SHP77 (cell line): ENCODE measurements around the gene SYT7.
"Not testable (repeated sequence)": the region's sequence is repeated elsewhere in the genome, so short reads cannot be mapped to it uniquely, and the experiment has no call there.

Source experiments
- DNase-seq, 2 experiments: peaks; one replicate each; lab custom pipeline; 2025; lab: John Stamatoyannopoulos, UW

The SYT7 gene, protein sequence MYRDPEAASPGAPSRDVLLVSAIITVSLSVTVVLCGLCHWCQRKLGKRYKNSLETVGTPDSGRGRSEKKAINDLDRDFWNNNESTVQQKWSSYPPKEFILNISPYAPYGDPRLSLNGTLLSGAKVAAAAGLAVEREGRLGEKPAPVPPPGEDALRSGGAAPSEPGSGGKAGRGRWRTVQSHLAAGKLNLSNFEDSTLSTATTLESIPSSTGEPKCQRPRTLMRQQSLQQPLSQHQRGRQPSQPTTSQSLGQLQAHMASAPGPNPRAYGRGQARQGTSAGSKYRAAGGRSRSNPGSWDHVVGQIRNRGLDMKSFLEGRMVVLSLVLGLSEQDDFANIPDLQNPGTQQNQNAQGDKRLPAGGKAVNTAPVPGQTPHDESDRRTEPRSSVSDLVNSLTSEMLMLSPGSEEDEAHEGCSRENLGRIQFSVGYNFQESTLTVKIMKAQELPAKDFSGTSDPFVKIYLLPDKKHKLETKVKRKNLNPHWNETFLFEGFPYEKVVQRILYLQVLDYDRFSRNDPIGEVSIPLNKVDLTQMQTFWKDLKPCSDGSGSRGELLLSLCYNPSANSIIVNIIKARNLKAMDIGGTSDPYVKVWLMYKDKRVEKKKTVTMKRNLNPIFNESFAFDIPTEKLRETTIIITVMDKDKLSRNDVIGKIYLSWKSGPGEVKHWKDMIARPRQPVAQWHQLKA

DNA sequence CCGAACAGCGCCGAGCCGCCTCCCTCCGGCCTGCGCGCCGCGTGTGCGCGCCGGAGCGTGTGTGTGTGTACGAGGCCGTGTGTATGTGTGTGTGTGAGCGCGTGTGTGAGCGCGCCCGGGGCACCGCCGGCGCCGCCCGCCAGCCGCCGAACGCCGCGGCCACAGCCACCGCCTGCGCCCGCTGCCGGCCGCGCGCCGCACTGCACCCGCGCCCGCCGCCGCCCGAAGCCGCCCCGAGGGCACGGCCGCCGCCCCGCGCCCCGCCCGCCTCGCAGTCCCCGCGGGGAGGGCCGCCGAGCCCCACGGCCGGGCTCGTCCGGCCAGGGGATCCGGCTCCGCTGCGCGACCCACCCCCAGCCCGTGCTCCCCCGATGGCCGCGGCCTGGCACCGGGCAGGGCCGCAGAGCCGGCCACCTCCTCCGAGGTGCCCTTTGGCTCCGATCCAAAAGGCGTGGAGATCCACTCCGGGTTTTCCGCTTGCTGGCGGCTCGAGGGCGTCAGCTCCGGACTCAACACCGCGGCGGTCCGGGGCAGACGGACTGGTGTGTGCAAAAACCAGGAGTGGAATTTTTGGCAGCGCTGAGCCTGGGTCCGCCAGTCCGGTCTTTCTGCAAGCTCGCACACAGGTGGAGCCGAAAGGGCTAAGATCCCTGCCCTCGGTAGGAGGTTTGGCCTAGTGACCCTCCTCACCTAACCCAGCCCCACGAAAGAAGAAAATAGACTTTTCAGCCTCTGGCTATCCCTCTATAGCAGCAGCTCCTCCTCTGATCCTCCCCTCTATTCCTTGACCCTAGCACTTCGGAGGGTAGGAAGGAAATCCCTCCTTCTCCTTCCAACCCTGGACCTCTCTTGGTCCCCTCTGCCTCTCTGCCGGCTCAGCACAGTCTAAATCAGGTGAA lies at the start of gene SYT7:
Gene SYT7, minus strand, starts transcription at position 47 of the 899 bp plus-strand sequence. CDS start 256 bp downstream, outside the sequence.
- DNase-seq = peak; percentile 86 to 87

DNA sequence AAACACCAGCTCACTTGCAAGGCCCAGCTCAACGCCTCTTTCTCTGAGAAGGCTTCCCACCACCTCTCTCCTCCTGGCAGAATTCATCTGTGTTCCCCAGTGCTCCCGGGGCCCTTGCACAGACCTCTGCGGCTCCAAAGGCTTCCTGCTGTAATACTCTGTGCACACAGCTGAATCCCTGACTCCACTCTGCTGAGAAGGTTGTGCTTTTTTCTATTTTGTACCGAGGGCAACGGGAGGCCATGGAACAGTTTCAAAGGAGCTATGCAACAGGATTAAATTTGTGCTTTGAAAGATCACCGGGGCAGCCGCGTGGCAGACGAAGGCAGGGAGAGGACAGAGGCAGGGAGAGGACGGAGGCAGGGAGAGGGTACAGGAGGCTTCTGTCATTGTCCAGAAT lies 49.2 kb upstream of the SYT7 start:
- no peak for DNase-seq

DNA sequence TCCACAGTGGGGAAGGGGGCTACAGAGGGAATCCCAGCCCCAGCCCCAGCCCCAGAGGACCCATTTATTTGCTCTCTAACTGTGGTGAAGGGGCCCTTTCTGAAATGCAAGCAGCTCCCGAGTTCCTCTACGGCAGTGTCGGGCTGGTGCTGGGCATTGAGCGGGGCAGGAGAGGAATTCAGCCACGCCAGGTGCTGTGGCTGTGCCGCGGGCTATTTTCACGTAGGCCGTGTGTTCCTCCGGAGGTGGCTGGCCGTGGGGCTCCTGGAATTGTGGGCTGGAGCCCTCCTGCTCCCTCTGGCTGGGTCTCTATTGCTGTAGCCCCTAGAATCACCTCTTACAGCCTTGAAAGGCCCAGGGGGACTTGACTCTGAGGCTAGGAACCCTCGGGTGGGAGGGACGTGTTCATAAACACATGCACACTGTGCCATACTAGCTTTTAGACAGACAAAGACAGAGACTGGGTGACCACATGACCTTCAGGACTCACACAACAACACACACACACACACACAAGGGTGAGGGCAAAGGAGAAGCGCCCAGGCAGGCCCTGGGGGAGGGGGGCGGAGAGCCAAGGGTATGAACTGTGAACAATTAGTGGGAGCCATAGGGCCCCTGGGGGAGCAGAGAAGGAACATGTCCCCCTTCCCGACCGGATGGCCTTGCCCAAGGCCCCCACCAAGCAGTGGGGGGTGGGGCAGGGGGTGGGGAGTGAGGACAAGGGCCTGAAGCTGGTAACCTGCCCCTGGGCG lies 48.4 kb upstream of the SYT7 start:
- DNase-seq = no peak

DNA sequence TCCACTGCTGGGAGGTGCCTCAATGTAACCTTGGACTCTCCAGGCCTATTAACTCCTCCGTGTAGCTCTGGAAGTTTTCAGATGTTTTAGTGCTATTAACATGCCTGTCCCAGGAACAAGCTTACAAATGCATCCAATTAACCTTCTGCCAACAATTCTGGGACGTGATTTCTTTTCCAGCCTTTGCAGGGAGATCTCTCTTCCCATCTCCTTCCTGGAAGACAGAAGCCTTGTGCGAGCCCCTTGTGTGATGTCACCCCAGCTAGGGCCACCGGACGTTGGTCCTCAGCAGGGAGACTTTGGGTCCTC lies 47.7 kb upstream of the SYT7 start:
- DNase-seq = no peak

DNA sequence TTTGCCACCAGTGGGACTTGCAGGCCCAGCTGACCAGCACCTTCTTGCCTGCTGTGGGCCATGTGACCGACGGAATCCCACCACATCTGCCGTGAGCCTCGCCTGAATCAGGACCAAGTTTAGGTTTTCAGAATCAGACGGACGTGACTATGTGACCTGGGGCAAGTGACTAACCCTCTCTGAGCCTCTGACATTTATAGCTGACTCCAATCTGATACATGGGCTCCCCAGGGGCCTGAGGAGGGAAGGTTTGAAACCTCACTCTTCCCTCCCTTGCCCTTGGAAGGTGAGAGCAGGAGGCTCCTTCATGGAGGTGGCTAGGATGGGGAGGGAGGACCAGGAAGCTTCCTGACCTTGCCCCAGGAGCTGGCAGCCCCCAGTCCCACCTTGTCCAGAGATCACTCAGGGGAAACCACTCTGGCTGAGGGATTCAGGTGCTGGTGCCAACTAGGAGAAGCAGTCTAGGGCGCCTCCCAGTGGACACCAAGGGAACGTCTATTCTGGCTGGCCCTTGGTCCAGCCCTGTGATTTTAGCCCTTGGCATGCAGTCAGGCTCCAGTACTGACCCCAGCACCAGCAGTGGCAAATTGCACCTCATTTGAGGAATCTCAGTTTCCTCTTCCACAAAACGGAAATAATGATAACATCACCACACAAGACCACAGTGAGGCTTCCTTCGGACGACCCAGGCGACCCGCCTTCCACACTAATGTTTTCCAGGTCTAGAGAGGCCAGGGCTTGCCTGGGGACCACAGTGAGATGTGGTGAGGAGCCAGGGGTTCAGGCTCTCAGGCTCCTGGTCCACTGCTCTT lies 47.2 kb upstream of the SYT7 start:
- DNase-seq = peak; percentile 64 to 74

DNA sequence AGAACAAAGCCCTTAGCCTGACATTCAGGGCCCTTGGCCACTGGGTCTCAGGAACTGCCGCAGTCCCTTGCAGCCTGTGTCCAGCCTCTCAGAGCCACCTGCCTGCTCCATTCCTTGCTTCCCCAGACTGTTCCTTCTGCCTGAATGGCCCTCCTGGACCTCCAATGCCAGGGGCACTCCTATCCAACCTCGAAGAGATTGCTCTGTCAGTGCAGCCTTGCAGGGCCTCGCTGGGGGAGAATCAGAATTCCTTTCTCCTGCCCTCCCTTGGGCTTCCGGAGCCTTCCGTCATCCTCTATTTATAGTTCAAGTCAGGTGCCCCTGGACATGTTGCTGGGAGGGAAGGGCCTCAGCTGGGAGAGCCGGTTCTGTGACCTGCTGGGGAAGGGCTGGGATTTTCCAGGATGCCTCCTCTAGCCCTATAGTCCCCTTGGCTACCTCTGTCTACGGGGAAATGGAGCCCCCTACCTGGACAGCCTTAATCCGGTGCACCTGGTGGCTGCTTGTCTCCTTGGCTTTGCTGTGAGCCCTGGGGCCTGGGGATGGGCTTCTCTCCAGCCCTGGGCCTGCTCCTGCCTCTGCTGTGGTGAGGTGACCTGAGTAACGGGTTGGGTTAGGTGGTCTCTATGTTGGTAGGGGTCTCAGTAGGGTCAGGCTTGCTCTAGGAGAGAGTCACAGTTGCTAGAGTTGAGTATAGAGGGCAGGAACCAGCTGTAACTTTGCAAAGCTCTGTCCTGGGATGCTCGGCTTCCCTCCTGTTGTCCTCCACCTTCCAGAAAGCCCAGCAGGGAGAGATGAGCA lies 45.9 kb upstream of the SYT7 start:
- DNase-seq = peak; percentile 76 to 79

DNA sequence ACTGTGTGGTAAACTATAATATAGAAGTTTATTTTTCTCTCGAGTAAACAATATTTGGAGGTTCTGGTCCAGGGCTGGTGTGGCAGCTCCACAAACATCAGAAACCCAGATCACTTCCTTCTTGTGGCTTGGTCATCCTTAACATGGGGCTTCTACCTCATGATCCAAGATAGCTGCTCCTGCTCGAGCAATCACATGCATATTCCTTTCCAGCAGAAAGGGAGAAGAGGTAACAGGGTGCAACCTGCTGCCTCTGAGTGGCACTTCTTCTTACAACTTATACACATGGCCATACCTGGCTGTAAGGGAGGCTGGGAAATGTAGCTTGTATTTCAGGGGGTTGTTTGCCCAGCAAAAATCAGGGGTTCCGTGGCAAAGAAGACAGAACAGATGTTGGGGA lies 44.6 kb upstream of the SYT7 start:
- DNase-seq = no peak

DNA sequence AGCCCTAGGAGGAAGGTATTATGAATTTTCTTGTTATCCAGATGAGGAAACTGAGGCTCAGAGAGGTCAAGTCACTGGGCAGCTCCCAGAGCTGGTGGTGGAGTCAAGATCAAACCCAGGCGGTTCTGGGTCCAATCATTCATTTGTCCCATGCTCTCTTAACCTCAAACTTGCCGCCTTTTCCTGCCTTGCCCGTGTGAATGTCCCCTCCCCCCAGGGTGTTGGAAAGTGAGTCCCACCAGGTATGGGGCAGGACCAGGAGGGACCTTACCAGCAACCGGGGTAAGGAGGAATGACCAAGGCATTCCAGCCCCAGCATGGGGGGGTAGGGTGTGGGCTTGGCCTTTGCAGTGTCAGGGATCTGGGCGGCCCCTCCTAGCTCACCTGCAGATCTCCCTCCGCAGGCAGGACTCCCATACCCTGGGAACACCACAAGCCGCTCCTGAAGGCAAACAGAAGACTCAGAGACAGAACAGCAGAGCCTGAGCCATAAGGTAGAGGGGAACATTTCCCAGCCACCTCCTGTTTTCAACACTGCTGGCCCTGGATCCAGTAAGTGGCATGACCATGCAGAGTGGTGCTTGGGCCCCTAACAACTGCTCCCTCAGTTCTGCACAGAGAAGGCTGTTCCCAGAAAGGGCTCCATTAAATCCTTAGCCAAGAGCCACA lies 41.2 kb upstream of the SYT7 start:
- DNase-seq = no peak

DNA sequence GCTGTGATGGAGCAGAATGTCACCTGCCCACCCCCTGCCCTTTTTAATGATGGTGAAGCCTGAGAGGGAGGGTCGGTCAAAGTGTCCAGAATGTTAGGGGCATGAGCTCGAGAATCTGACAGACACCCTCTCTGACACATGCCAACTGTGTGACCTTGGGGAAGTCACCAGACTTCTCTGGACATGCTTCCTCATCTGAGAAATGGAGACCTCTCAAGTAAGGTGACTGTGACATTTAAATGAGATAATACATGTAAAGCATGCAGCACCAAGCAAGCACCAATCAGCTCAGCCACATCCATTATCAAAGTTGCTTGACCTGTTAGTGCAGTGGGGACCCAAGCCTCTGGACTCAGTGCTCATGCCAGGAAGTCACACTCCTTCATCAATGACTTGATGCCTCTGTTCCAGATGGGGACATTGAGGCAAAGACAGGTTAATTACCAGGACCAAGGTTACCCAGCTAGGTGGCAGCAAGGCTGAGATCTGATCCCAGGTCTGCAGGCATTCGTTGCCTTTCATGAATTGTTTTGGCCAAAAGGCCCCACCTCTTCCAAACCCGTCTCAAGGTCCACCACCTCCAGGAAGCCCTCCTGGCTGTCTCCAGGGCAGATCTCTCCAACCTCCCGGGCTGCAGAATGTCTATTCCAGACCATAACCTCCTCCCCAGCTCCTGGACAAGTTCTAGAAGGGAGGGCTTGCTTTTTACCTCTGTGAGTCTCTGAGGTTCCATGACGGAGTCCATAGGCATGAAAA lies 38.8 kb upstream of the SYT7 start:
- DNase-seq = no peak

DNA sequence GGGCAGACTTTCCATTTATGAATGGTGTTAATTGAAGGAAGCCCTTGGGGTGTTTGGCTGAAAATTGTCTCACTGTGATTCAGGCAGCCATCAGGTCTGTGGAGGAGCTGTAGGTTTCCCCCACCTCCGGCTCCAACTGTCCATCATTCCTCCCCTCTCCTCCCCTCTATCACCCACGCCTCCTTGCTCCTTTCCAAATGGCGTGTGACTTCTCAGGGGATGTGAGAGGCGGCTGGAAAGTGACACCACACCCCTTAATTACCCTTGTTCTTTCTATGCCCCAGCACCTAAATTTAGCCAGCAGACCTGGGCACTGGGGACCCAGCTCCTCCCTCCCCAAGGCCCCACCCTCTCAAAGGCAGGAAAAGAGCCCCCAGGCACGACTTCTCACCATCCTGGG lies 38.1 kb upstream of the SYT7 start:
- no peak for DNase-seq

DNA sequence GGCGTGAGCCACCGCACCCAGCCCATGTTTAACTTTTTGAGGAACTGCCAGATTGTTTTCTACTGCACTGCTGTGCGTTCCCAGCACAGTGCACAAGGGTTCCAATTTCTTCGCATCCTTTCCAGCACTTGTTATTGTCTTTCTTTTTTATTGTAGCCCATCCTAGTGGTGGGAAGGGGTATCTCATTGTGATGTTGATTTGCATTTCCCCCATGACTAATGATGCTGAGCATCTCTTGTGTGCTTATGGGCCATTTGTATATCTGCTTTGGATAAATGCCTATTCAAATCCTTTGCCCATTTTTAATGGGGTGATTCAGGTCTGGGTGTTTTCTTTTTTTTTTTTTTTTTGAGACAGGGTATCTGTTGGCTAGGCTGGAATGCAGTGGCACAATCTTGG lies 36.6 kb upstream of the SYT7 start:
- DNase-seq = no peak

DNA sequence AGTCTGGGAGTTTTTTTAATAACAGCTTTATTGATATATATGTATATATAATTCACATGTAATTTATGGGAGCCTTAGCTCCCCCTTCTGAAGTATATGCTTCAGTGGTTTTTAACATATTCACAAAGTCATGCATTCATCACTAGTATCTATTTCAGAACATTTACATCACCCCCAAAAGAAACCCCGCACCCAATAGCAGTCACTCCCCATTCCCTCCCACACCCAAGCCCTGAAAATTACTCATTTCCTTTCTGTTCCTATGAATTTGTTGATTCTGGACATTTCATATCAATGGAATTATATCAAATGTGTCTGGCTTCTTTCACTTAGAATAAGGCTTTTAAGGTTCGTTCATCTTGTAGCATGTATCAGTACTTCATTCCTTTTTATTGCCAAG lies 35.6 kb upstream of the SYT7 start:
- no peak for DNase-seq

DNA sequence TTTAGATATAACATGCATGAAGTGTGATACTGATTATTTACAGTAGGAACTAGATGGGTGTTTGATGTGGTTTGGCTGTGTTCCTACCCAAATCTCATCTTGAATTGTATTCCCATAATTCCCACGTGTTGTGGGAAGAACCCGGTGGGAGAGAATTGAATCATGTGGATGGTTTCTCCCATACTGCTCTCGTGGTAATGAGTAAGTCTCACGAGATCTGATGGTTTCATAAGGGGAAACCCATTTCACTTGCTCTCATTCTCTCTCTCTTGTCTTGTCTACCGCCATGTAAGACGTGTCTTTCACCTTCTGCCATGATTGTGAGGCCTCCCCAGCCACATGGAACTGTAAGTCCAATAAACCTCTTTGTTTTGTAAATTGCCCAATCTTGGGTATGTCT lies 33.9 kb upstream of the SYT7 start:
- DNase-seq = not testable (repeated sequence)

DNA sequence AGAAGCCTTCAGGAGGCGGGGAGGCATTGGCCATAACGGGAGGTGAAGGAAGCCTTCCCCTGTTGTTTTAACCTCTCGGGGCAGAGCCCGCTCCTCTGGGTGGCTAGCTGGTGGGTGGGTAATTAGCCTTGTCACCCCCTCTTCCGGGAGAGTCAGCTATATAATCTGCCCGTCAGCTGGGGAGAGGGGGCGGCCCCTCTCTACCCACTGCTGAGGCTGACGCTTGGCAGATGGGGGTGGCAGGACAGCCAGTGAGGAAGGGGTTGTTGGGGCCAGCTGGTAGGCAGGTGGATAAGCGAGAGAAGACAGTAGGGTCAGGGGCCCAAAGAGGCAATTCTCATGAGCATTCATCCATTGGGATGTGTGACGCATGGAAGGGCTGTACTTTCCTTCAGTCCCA lies 33.0 kb upstream of the SYT7 start:
- DNase-seq = no peak

DNA sequence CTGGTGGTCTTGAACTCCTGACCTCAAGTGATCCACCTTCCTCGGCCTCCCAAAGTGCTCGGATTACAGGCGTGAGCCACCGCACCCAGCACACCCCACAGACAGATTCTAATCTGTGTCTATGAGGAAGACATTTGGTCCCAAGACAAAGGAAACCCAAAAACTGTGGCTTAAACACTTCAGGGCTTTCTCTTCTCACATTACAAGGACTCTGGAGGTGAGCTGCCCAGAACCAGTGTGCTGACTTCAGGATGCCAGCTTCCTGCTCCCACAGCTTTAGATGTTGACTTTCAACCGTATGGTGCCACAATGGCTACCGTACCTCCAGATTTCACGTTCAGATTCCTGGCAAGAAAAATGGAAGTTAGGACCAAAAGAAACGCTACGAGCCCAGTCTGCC lies 32.2 kb upstream of the SYT7 start:
- no peak for DNase-seq

DNA sequence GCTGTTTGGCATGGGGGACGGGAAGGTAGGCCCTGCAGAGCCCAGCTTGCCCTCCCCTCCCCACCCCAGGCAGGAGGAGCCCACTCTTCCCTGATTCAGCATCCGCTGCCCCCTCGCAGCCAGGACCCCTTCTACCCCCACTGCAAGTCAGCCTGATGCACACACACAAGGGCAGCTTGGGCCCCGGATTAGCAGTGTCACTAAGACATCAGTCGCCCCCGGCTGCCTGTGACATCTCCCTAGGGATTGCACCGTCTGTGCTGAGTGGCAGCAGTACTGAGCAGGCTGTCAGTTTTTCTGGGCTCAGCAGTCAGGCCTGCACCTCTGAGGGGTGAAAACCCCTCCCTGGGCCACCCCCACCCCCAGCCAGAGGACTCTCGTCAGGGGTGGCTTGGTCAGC lies 30.4 kb upstream of the SYT7 start:
- DNase-seq = no peak

DNA sequence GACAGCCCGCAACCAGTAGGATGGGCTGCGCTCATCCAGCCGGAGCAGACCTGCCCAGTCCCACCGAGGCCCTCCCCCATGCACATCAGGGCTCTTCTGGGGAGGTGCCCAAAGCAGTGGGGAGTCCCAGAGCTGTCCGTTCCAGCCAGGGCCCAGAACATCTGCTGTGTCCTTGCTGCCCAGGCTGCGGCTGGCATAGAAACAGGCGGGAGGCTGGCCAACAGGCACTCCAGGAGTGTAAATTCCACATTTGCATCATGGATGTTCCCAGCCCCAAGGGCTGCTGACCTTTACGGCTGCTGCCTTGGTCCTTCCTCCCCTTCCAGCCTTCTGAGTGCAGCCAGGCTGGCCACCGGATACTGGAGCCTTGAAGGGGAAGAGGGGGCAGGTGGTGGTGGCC lies 30.0 kb upstream of the SYT7 start:
- peak in 1 of 2 experiments; percentile 53 for DNase-seq

DNA sequence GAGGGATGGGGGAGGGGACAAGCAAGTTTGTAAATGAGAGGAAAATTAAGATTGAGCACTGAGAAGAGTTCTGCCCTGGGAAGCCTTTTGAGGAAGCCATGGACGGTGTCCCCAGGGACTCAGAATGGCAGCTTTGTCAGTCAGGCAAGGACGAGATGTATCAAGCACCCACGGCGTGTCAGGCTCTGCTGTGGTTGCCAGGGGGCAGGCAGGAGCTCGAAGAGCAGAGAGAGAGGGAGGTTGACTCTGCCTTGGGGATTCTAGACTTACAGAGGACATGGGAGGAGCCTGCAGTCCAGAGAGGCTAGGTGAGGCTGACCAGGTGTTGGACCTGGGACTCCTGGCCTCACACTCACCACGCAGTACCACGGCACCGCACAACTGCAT lies 29.1 kb upstream of the SYT7 start:
- peak; percentile 43 to 58 for DNase-seq
